CD14-positive monocyte (primary cell): Measurements from ENCODE around the gene F11R. TPM values are rescaled to one million over a fixed set of nuclear protein-coding genes. Genes with fewer than 3 reads are reported as not detected.
A peak's percentile ranks its signal among the peaks of the same experiment; 100 is the strongest.
"Not testable (repeated sequence)": the region's sequence is repeated elsewhere in the genome, so short reads cannot be mapped to it uniquely, and the experiment has no call there.

Experiments
- DNase-seq, 3 donors: peaks; one replicate each; pipeline ENCODE4 v3.0.0-alpha.2; 2011 to 2022
- H2AFZ ChIP-seq: 2 replicates; pipeline ENCODE4 v1.6.0; 2012; ENCODE audit warnings: mild to moderate bottlenecking, low read depth, low read length, inconsistent platforms; ENCODE audit not compliant: insufficient read depth, poor library complexity, severe bottlenecking
- H3K27ac ChIP-seq, 2 donors: 1 replicate in 1 of 2; 2 replicates in 1 of 2; pipeline ENCODE4 v1.5.1; 2012 to 2013; ENCODE audit warnings: low read length in 2 of 2, control low read depth in 1 of 2, inconsistent platforms in 1 of 2, low read depth in 1 of 2, mild to moderate bottlenecking in 1 of 2
- H3K27me3 ChIP-seq, 2 donors: one replicate each; pipeline versions ENCODE4 v1.6.0 to v1.6.1; 2011 to 2013; ENCODE audit warnings: low read length in 2 of 2; ENCODE audit not compliant: control insufficient read depth in 2 of 2, insufficient read depth in 2 of 2
- H3K36me3 ChIP-seq, 2 donors: replicated peaks in 1 of 2; 1 replicate in 1 of 2; 2 replicates in 1 of 2; pipeline versions ENCODE4 v1.5.1 to v1.6.1; 2012 to 2013; ENCODE audit warnings: low read length in 2 of 2, control low read depth in 1 of 2, inconsistent platforms in 1 of 2, mild to moderate bottlenecking in 1 of 2; ENCODE audit not compliant: insufficient read depth in 2 of 2, control insufficient read depth in 1 of 2
- H3K4me1 ChIP-seq, 2 donors: 1 replicate in 1 of 2; 2 replicates in 1 of 2; pipeline versions ENCODE4 v1.5.1 to v1.6.1; 2012 to 2013; ENCODE audit warnings: low read length in 2 of 2, control low read depth in 1 of 2, inconsistent platforms in 1 of 2, mild to moderate bottlenecking in 1 of 2, moderate library complexity in 1 of 2; ENCODE audit not compliant: insufficient read depth in 2 of 2, control insufficient read depth in 1 of 2
- H3K4me2 ChIP-seq: replicated peaks from 2 replicates; pipeline ENCODE3; 2012; ENCODE audit warnings: low read length, moderate library complexity, mild to moderate bottlenecking; ENCODE audit not compliant: poor library complexity, severe bottlenecking; ENCODE audit errors: extremely low read depth
- H3K4me3 ChIP-seq, 3 experiments: fragments of 200-600 bp in 1 of 3; sonication (generic) in 1 of 3; replicated peaks in 1 of 3; 1 replicate in 2 of 3; 2 replicates in 1 of 3; pipeline ENCODE4 v1.5.1; 2011 to 2013; ENCODE audit warnings: low read length in 3 of 3, mild to moderate bottlenecking in 3 of 3, control low read depth in 2 of 3, low read depth in 2 of 3, inconsistent platforms in 1 of 3, moderate library complexity in 1 of 3
- H3K79me2 ChIP-seq: 2 replicates; pipeline ENCODE4 v1.6.0; 2012; ENCODE audit warnings: mild to moderate bottlenecking, control low read depth, inconsistent platforms, low read length, moderate library complexity; ENCODE audit not compliant: insufficient read depth
- H3K9ac ChIP-seq: 2 replicates; pipeline ENCODE4 v1.6.0; 2017; ENCODE audit warnings: low read length, mild to moderate bottlenecking; ENCODE audit not compliant: insufficient read depth, poor library complexity, severe bottlenecking
- H3K9me3 ChIP-seq, 2 donors: replicated peaks in 1 of 2; 1 replicate in 1 of 2; 2 replicates in 1 of 2; pipeline versions ENCODE4 v1.5.1 to v1.6.1; 2012 to 2013; ENCODE audit warnings: low read length in 2 of 2, control low read depth in 1 of 2; ENCODE audit not compliant: control insufficient read depth in 1 of 2, insufficient read depth in 1 of 2
- H4K20me1 ChIP-seq: 2 replicates; pipeline ENCODE4 v1.6.0; 2012; ENCODE audit warnings: mild to moderate bottlenecking, low read length, control low read depth, moderate library complexity; ENCODE audit not compliant: insufficient read depth
- H3K27ac Mint-ChIP-seq, 7 donors: one replicate each; pipeline ENCODE4 v1.8.0; 2020; ENCODE audit warnings: mild to moderate bottlenecking in 7 of 7, mixed read lengths in 7 of 7, moderate library complexity in 6 of 7, inconsistent platforms in 2 of 7
- H3K27me3 Mint-ChIP-seq, 3 donors: one replicate each; pipeline ENCODE4 v1.8.0; 2021 to 2022; ENCODE audit warnings: low read depth in 3 of 3, mild to moderate bottlenecking in 3 of 3, mixed read lengths in 3 of 3, moderate library complexity in 3 of 3, inconsistent platforms in 1 of 3
- H3K36me3 Mint-ChIP-seq, 2 donors: one replicate each; pipeline ENCODE4 v1.8.0; 2020; ENCODE audit warnings: mixed read lengths in 2 of 2, inconsistent platforms in 1 of 2, mild to moderate bottlenecking in 1 of 2
- H3K4me1 Mint-ChIP-seq: one replicate; pipeline ENCODE4 v1.8.0; 2020; ENCODE audit warnings: mild to moderate bottlenecking, mixed read lengths
- H3K4me3 Mint-ChIP-seq, 2 donors: one replicate each; pipeline ENCODE4 v1.8.0; 2020; ENCODE audit warnings: mild to moderate bottlenecking in 2 of 2, mixed read lengths in 2 of 2, moderate library complexity in 1 of 2
- H3K9me3 Mint-ChIP-seq, 7 donors: one replicate each; pipeline ENCODE4 v1.8.0; 2020 to 2022; ENCODE audit warnings: mixed read lengths in 7 of 7, mild to moderate bottlenecking in 6 of 7, moderate library complexity in 6 of 7, inconsistent platforms in 2 of 7
- CTCF ChIP-seq: fragments of 200-600 bp; IDR thresholded peaks from one replicate; pipeline ENCODE4 v1.8.0; 2022; ENCODE audit warnings: antibody characterized with exemption, mild to moderate bottlenecking
- WGBS: methylation state at CpG from one replicate; pipeline ENCODE4 v1.1.5; 2013; ENCODE audit warnings: missing lambda C conversion rate; ENCODE audit not compliant: insufficient coverage; 5-methylcytosine and 5-hydroxymethylcytosine counted together
- intact Hi-C, 2 donors: fragments of 100-400 bp; cut with micrococcal nuclease; formaldehyde crosslinking; loops; one replicate each; pipeline versions ENCODE4 v1.15.0 to v1.15.1; 2023
- polyA plus RNA-seq, 3 donors: library from polyadenylated mRNA; depleted of rRNA in 1 of 3; unstranded in 2 of 3; stranded (reverse) in 1 of 3; fragments of 300-500 nt in 2 of 3; fragments of >200 nt in 1 of 3; fragmentation: Illumina TruSeq in 2 of 3; gene quantifications; 1 replicate in 2 of 3; 2 replicates in 1 of 3; pipeline ENCODE4 v1.2.3, GENCODE V29; 2012 to 2021

The F11R gene
- polyA plus RNA-seq, 3 donors = 28.8 to 58.0 (median 35.9) TPM

GRCh38 chr1:161031874-161032273 lies 10.9 kb upstream of the F11R start:
- no peak for TF ChIP-seq CTCF
- intact Hi-C loops = no loop called here
- Histone ChIP-seq H3K36me3 (no peaks in the 10 kb centered on the region), H3K9me3 (no peaks in the 10 kb centered on the region), H3K4me1 (peaks cover 4 to 6% of the 10 kb centered on the region in 2 donors), H2AFZ (no peak overlapping the region), H4K20me1 (no peaks in the 10 kb centered on the region), H3K27me3 (no peaks in the 10 kb centered on the region), H3K4me3 (no peak overlapping the region), H3K27ac (no peak overlapping the region), H3K9ac (no peak overlapping the region), H3K4me2 (no peak overlapping the region), H3K79me2 (no peaks in the 10 kb centered on the region)
- H3K4me1 Mint-ChIP-seq = peaks cover 16% of the 10 kb centered on the region
- H3K36me3 Mint-ChIP-seq = peaks cover 0 to 2% of the 10 kb centered on the region in 2 donors
- H3K27me3 Mint-ChIP-seq = peaks cover 0 to 2% (median 2%) of the 10 kb centered on the region in 3 donors
- H3K9me3 Mint-ChIP-seq = peaks cover 0 to 4% (median 0%) of the 10 kb centered on the region in 7 donors
- H3K4me3 Mint-ChIP-seq = no peak overlapping the region
- WGBS = 71% methylated on average over 1 of the region's 2 CpGs
- DNase-seq = no peak
- H3K27ac Mint-ChIP-seq = peak overlapping the region in 1 of 7 donors; percentile 43

- not testable (repeated sequence) for H3K9me3 Mint-ChIP-seq
Measured at GRCh38 chr1:161029466-161029865, 8.5 kb upstream of the F11R start.

GRCh38 chr1:161026954-161027353 lies 6.0 kb upstream of the F11R start:
- H2AFZ ChIP-seq, H3K9me3 ChIP-seq, H3K4me3 ChIP-seq, H3K27ac Mint-ChIP-seq, H3K27me3 ChIP-seq, H3K4me1 Mint-ChIP-seq, H3K79me2 ChIP-seq, H3K27me3 Mint-ChIP-seq, H4K20me1 ChIP-seq, intact Hi-C loops, H3K4me1 ChIP-seq, H3K9me3 Mint-ChIP-seq, H3K27ac ChIP-seq, H3K4me3 Mint-ChIP-seq, H3K36me3 Mint-ChIP-seq, H3K4me2 ChIP-seq, H3K36me3 ChIP-seq, H3K9ac ChIP-seq, DNase-seq: not testable (repeated sequence)
- no CpG with 5 or more reads among the region's 1 CpG for WGBS

More at GRCh38 chr1:161029466-161029865, 8.5 kb upstream of the F11R start:
- H3K4me3 Mint-ChIP-seq, H4K20me1 ChIP-seq, H3K4me2 ChIP-seq, H2AFZ ChIP-seq, H3K4me3 ChIP-seq, H3K9me3 ChIP-seq, intact Hi-C loops, H3K27me3 Mint-ChIP-seq, H3K36me3 Mint-ChIP-seq, H3K27ac Mint-ChIP-seq, H3K9ac ChIP-seq, H3K79me2 ChIP-seq, H3K36me3 ChIP-seq, H3K27ac ChIP-seq, H3K4me1 ChIP-seq, DNase-seq, H3K27me3 ChIP-seq: not testable (repeated sequence)
- 96% methylated on average over 20 of the region's 32 CpGs for WGBS
- peaks cover 19% of the 10 kb centered on the region for H3K4me1 Mint-ChIP-seq

- 100% methylated on average over 5 of the region's 12 CpGs for WGBS
- H3K9me3 Mint-ChIP-seq, H3K9me3 ChIP-seq, DNase-seq, H3K4me3 Mint-ChIP-seq, H3K36me3 ChIP-seq, H3K4me2 ChIP-seq, H3K4me3 ChIP-seq, H3K9ac ChIP-seq, H4K20me1 ChIP-seq, H2AFZ ChIP-seq, H3K36me3 Mint-ChIP-seq, H3K27ac ChIP-seq, H3K27me3 ChIP-seq, intact Hi-C loops: not testable (repeated sequence)
- H3K27me3 Mint-ChIP-seq = peaks cover 1 to 12% (median 2%) of the 10 kb centered on the region in 3 donors
- Histone ChIP-seq H3K4me1 (peaks cover 39 to 40% of the 10 kb centered on the region in 2 donors), H3K79me2 (peaks cover 23% of the 10 kb centered on the region)
- H3K27ac Mint-ChIP-seq = peak overlapping the region in 1 of 7 donors; percentile 37
- peaks cover 43% of the 10 kb centered on the region for H3K4me1 Mint-ChIP-seq
Measured at GRCh38 chr1:161022432-161022831, 1.5 kb upstream of the F11R start.
